K562 (cell line): ENCODE data around the gene LCLAT1. TPM values are rescaled to one million over a fixed set of nuclear protein-coding genes. Genes with fewer than 3 reads are reported as not detected.

Experiments used
- CHCHD3 ChIP-seq: fragments of 250-450 bp; sonication (Bioruptor Pico); IDR thresholded peaks from 2 replicates; pipeline ENCODE4 v2.1.2; 2022; ENCODE audit warnings: mild to moderate bottlenecking
- FOSL1 ChIP-seq: fragments of 200-800 bp; sonication (Bioruptor generic); conservative IDR thresholded peaks from 2 replicates; pipeline ENCODE4 v1.6.1; 2016; ENCODE audit warnings: missing genetic modification characterization, missing compliant biosample characterization
- MCM5 ChIP-seq: fragments of 450-650 bp; IDR thresholded peaks from 2 replicates; pipeline ENCODE4 v1.6.1; 2016; ENCODE audit warnings: low read depth
- MED1 ChIP-seq: sonication (generic); formaldehyde crosslinking; IDR thresholded peaks from 2 replicates; pipeline ENCODE4 v1.8.1; 2023; ENCODE audit warnings: missing genetic modification reagents, borderline replicate concordance
- PHF20 ChIP-seq: fragments of 450-650 bp; IDR thresholded peaks from 2 replicates; pipeline ENCODE4 v1.6.1; 2018; ENCODE audit not compliant: partially characterized antibody
- PML ChIP-seq: IDR thresholded peaks from 2 replicates; pipeline ENCODE4 v1.6.1; 2012; ENCODE audit warnings: low read length, inconsistent platforms
- PRPF4 ChIP-seq: fragments of 200-400 bp; formaldehyde crosslinking; IDR thresholded peaks from one replicate; pipeline ENCODE4 v1.6.1; 2017; ENCODE audit warnings: low read length, low read depth, mild to moderate bottlenecking; ENCODE audit not compliant: insufficient read depth, poor library complexity, severe bottlenecking
- ZFX ChIP-seq: sonication (generic); formaldehyde crosslinking; IDR thresholded peaks from 2 replicates; pipeline ENCODE4 v1.8.0; 2022; ENCODE audit warnings: mild to moderate bottlenecking, missing genetic modification reagents, moderate library complexity
- ZNF217 ChIP-seq: sonication (generic); formaldehyde crosslinking; IDR thresholded peaks from 2 replicates; pipeline ENCODE4 v1.8.0; 2022; ENCODE audit warnings: mild to moderate bottlenecking, missing genetic modification reagents
- ZNF436 ChIP-seq: fragments of 250-450, 450-650 bp; sonication (Bioruptor Pico); formaldehyde crosslinking; IDR thresholded peaks from 2 replicates; pipeline ENCODE4 v1.7.0; 2020; ENCODE audit warnings: mild to moderate bottlenecking
- ZNF586 ChIP-seq: fragments of 450-650 bp; formaldehyde crosslinking; conservative IDR thresholded peaks from 2 replicates; pipeline ENCODE4 v1.4.0; 2020; ENCODE audit warnings: mild to moderate bottlenecking, moderate library complexity
- ZNF699 ChIP-seq: fragments of 250-450 bp; sonication (Bioruptor Pico); IDR thresholded peaks from 2 replicates; pipeline ENCODE4 v1.8.0; 2021; ENCODE audit warnings: mild to moderate bottlenecking, moderate library complexity; ENCODE audit not compliant: insufficient replicate concordance
- polyA plus RNA-seq, 8 experiments: library from polyadenylated mRNA; depleted of rRNA in 4 of 8; stranded (reverse) in 5 of 8; unstranded in 3 of 8; fragments of >200 nt; fragmentation: Nextera tagmentation in 2 of 8; fragmentation: Illumina TruSeq in 1 of 8; extraction: Ambion mirVana in 2 of 8; extraction: Trizol in 1 of 8; gene quantifications; 2 replicates each; pipeline versions ENCODE4 v1.2.1 to v1.2.3, GENCODE V29; 2011 to 2014; ENCODE audit warnings: inconsistent platforms in 1 of 8, missing spikeins in 1 of 8
- total RNA-seq, 7 experiments: library from RNA; depleted of rRNA in 6 of 7; stranded (reverse); fragments of >200 nt in 6 of 7; fragmentation: Illumina TruSeq in 2 of 7; extraction: Trizol in 2 of 7; gene quantifications; 2 replicates each; pipeline versions ENCODE4 v1.2.1 to v1.2.3, GENCODE V29; 2011 to 2021; ENCODE audit warnings: low replicate concordance in 1 of 7
- TF ChIP-seq, protein P1 (sequence below): IDR thresholded peaks from 2 replicates; pipeline ENCODE4 v1.6.1; 2011; ENCODE audit warnings: borderline replicate concordance, low read depth, mild to moderate bottlenecking, moderate library complexity, low read length; ENCODE audit not compliant: insufficient read depth, poor library complexity, severe bottlenecking
- TF ChIP-seq, protein P2 (sequence below): IDR thresholded peaks from 2 replicates; pipeline ENCODE4 v1.6.1; 2012; ENCODE audit warnings: low read depth, low read length, improper control_type of control experiment, borderline replicate concordance
- TF ChIP-seq, protein P3 (sequence below): sonication (generic); formaldehyde crosslinking; IDR thresholded peaks from 2 replicates; pipeline ENCODE4 v1.8.1; 2023; ENCODE audit warnings: missing genetic modification reagents, mild to moderate bottlenecking, borderline replicate concordance
- TF ChIP-seq, protein P4 (sequence below): fragments of 450-650 bp; IDR thresholded peaks from 2 replicates; pipeline ENCODE4 v1.7.1; 2018; ENCODE audit warnings: mild to moderate bottlenecking, low read depth; ENCODE audit not compliant: partially characterized antibody

Gene LCLAT1
- total and polyA plus RNA-seq, 9 of the 15 experiments (the other 6 are each of a cell fraction or from before 2014, with no cell fraction given): 8.9 to 63.3 (median 25.4) TPM

DNA sequence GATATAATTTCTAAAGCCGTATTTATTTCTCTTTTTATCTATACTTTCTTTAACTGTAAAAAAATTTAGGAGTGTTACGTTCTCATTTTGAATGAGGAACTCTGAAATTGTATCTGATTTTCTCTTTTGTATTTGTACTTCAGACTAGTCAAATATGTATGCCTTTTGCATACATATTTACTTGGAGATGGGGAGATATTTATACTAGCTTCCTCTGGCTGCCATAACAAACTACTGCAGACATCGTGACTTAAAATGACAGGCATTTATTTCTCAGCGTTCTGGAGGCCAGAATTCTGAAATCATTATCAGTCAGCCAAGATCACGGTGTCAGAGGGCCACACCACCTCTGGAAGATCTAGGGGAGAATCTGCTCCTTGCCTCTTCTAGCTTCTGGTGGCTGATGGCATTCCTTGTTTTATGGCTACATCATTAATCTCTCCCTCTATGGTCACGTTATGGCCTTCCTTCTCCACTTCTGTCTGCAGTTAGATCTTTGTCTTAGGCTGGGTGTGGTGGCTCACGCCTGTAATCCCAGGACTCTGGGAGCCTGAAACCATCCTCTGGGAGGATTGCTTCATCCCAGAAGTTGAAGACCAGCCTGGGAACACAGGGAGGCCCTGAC lies 8.2 kb downstream of the LCLAT1 start (continued):
- TF ChIP-seq, protein P1, sequence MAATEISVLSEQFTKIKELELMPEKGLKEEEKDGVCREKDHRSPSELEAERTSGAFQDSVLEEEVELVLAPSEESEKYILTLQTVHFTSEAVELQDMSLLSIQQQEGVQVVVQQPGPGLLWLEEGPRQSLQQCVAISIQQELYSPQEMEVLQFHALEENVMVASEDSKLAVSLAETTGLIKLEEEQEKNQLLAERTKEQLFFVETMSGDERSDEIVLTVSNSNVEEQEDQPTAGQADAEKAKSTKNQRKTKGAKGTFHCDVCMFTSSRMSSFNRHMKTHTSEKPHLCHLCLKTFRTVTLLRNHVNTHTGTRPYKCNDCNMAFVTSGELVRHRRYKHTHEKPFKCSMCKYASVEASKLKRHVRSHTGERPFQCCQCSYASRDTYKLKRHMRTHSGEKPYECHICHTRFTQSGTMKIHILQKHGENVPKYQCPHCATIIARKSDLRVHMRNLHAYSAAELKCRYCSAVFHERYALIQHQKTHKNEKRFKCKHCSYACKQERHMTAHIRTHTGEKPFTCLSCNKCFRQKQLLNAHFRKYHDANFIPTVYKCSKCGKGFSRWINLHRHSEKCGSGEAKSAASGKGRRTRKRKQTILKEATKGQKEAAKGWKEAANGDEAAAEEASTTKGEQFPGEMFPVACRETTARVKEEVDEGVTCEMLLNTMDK: no peak
- TF ChIP-seq PML: no peak
- no peak for TF ChIP-seq ZNF217
- TF ChIP-seq ZFX: no peak
- TF ChIP-seq, protein P2, sequence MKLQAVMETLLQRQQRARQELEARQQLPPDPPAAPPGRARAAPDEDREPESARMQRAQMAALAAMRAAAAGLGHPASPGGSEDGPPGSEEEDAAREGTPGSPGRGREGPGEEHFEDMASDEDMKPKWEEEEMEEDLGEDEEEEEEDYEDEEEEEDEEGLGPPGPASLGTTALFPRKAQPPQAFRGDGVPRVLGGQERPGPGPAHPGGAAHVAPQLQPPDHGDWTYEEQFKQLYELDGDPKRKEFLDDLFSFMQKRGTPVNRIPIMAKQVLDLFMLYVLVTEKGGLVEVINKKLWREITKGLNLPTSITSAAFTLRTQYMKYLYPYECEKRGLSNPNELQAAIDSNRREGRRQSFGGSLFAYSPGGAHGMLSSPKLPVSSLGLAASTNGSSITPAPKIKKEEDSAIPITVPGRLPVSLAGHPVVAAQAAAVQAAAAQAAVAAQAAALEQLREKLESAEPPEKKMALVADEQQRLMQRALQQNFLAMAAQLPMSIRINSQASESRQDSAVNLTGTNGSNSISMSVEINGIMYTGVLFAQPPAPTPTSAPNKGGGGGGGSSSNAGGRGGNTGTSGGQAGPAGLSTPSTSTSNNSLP: no peak
- TF ChIP-seq ZNF699 (CRISPR knock-in tag): no peak
- TF ChIP-seq ZNF586 (CRISPR knock-in tag): no peak
- TF ChIP-seq, protein P3, sequence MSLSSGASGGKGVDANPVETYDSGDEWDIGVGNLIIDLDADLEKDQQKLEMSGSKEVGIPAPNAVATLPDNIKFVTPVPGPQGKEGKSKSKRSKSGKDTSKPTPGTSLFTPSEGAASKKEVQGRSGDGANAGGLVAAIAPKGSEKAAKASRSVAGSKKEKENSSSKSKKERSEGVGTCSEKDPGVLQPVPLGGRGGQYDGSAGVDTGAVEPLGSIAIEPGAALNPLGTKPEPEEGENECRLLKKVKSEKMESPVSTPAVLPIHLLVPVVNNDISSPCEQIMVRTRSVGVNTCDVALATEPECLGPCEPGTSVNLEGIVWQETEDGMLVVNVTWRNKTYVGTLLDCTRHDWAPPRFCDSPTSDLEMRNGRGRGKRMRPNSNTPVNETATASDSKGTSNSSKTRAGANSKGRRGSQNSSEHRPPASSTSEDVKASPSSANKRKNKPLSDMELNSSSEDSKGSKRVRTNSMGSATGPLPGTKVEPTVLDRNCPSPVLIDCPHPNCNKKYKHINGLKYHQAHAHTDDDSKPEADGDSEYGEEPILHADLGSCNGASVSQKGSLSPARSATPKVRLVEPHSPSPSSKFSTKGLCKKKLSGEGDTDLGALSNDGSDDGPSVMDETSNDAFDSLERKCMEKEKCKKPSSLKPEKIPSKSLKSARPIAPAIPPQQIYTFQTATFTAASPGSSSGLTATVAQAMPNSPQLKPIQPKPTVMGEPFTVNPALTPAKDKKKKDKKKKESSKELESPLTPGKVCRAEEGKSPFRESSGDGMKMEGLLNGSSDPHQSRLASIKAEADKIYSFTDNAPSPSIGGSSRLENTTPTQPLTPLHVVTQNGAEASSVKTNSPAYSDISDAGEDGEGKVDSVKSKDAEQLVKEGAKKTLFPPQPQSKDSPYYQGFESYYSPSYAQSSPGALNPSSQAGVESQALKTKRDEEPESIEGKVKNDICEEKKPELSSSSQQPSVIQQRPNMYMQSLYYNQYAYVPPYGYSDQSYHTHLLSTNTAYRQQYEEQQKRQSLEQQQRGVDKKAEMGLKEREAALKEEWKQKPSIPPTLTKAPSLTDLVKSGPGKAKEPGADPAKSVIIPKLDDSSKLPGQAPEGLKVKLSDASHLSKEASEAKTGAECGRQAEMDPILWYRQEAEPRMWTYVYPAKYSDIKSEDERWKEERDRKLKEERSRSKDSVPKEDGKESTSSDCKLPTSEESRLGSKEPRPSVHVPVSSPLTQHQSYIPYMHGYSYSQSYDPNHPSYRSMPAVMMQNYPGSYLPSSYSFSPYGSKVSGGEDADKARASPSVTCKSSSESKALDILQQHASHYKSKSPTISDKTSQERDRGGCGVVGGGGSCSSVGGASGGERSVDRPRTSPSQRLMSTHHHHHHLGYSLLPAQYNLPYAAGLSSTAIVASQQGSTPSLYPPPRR (CRISPR knock-in tag): no peak
- TF ChIP-seq PRPF4: no peak
- TF ChIP-seq FOSL1 (tag): no peak
- TF ChIP-seq ZNF436 (CRISPR knock-in tag): no peak
- no peak for TF ChIP-seq CHCHD3 (CRISPR knock-in tag)
- TF ChIP-seq, protein P4, sequence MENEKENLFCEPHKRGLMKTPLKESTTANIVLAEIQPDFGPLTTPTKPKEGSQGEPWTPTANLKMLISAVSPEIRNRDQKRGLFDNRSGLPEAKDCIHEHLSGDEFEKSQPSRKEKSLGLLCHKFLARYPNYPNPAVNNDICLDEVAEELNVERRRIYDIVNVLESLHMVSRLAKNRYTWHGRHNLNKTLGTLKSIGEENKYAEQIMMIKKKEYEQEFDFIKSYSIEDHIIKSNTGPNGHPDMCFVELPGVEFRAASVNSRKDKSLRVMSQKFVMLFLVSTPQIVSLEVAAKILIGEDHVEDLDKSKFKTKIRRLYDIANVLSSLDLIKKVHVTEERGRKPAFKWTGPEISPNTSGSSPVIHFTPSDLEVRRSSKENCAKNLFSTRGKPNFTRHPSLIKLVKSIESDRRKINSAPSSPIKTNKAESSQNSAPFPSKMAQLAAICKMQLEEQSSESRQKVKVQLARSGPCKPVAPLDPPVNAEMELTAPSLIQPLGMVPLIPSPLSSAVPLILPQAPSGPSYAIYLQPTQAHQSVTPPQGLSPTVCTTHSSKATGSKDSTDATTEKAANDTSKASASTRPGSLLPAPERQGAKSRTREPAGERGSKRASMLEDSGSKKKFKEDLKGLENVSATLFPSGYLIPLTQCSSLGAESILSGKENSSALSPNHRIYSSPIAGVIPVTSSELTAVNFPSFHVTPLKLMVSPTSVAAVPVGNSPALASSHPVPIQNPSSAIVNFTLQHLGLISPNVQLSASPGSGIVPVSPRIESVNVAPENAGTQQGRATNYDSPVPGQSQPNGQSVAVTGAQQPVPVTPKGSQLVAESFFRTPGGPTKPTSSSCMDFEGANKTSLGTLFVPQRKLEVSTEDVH: no peak
- no peak for TF ChIP-seq MCM5
- TF ChIP-seq MED1 (CRISPR knock-in tag): no peak
- no peak for TF ChIP-seq PHF20
